GM12873 (cell line): ENCODE results near the gene ITPKB.

Experiments
- CTCF ChIP-seq: IDR thresholded peaks from 2 replicates; pipeline ENCODE4 v1.5.1; 2012; ENCODE audit warnings: low read depth, mild to moderate bottlenecking, moderate library complexity, low read length, control low read depth; ENCODE audit not compliant: insufficient read depth; ENCODE audit errors: missing control alignments

ITPKB gene

DNA sequence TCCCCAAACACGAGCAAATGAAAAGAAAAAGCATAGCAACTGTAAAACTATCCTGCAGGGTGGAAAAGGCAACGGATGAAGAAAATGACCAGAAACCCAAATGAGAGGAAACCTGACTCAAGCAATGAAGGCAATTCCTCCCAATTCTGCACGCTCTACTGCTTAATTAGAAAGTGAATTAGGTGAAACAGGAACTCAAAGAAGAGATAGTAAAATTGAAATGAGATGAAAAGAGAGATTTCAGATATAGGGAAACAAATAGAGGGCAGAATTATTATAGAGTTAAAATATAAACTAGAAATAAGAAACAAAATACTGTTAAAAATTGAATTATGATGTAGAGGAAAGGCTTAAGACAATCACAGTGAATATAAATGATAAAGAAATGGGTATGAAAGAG, 27.5 kb upstream of the ITPKB start:
- TF ChIP-seq CTCF, result no peak

DNA sequence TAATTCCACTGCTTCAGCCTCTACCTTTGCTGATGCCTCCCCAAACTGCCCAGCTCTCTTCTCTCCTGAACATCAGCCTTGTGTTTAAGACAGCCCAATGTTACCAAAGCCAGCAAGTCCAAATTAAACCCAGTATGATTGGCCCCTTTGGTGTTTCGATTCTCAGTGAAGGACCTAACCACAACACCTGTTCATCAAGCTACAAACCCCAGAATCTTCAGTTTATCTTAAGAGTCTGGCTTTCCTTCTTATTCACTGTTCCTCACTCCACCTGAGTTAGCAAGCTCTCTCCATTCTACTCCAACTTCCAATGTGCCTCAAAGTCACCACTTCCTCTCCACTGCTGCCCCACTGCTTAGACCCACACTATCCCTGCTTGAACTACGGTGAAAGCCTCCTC, 25.5 kb upstream of the ITPKB start:
- TF ChIP-seq CTCF, result no peak

GRCh38 chr1:226763905-226764264, 24.8 kb upstream of the ITPKB start:
- no peak for TF ChIP-seq CTCF

DNA sequence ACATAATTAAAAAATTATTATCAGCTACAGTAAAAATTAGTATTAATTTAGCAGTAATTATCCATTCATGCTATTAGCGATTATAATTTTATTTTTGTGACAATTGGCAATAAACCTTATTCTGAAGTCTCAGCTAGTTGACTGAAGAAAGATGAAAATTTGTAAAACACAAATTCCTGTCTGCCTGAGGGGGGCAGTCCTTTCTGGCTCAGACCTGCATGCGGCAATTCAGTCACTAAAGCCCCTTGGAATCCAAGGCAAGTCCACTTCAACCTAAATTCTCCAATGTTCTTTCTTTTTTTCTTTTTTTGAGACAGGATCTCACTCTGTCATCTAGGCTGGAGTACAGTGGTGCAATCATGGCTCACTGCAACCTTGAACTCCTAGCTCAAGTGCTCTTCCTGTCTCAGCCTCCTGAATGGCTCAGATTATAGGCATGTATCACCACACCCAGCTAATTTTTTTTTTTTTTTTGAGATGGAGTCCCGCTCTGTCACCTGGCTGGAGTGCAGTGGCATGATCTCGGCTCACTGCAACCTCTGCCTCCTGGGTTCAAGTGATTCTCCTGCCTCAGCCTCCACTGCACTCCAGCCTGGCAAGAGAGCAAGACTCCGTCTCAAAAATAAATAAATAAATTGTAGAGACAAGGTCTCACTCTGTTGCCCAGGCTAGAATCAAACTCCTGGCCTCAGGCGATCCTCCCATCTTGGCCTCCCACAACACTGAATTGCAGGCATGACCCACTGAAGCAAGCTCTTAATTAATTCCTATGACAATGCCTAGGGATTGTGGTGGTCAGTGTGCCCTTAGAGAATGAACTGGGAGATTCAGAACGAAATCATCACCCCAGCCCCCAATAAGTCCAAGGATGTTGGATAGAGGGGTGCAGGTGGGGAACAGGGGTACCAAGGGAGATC, 24.2 kb upstream of the ITPKB start:
- no peak for TF ChIP-seq CTCF

- TF ChIP-seq CTCF, result no peak
Observed at GRCh38 chr1:226762055-226762454, 23.0 kb upstream of the ITPKB start.

DNA sequence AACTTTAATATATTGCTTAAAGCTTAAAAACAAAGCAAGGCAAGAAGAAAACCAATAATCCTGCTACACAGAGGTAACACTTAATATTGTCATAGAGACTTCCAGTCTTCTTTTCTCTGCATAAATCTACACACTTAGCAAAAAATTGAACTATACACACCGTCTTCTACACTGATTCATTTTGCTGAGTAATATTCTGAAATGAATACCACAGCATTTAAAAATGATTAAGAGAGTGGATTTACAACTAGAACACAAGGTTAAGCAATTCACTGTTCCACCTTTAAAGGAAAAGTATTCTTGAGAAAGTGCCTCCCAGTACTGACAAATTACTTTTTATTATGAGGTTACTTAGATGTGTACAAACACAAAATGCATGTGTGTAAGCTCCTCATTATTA, 22.2 kb upstream of the ITPKB start:
- TF ChIP-seq CTCF, result no peak

- no peak for TF ChIP-seq CTCF
Observed at GRCh38 chr1:226754793-226755533, 15.9 kb upstream of the ITPKB start.
